Hematopoietic multipotent progenitor cell treated with erythropoietin and hydrocortisone succinate and interleukin-3 and kit ligand, for 4 days (in vitro differentiated cells): Measurements from ENCODE around the gene SDE2.
"Not testable (repeated sequence)": the region's sequence is repeated elsewhere in the genome, so short reads cannot be mapped to it uniquely, and the experiment has no call there.

ENCODE experiments used
- DNase-seq: peaks from one replicate; pipeline ENCODE4 v3.0.0-alpha.2; 2015

SDE2 gene

DNA sequence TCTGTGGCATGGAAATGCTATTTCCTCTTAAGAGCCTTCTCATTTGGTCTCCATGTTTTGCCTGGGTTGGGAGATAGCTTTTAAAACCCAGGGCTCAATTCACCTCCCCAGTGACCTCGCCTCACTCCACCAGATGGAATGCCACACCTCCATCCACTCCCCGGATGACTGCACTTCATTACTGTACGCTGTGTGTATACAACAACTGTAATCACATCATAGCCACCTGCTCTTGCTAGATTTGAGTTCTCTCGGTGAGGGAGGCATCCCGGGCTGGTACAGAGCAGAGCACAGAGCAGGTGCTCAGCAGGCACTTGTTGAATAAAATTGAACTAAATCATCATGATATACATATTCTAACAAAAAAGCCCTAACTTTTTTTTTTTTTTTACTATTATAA is 26.0 kb downstream of the SDE2 start:
- peak; percentile 38 for DNase-seq

GRCh38 chr1:225972344-225973152 is 26.6 kb downstream of the SDE2 start:
- DNase-seq = no peak

GRCh38 chr1:225970592-225971157 is 28.5 kb downstream of the SDE2 start:
- DNase-seq = not testable (repeated sequence)

DNA sequence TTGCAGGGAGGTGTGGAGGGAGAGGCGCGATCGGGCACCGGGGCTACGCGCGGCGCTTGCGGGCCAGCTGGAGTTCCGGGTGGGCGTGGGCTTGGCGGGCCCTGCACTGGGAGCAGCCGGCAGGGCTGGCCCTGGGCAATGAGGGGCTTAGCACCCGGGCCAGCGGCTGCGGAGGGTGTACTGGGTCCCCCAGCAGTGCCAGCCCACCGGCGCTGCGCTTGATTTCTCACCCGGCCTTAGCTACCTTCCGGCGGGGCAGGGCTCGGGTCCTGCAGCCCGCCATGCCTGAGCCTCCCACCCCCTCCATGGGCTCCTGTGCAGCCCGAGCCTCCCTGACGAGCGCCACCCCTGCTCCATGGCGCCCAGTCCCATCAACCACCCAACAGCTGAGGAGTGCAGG is 29.4 kb downstream of the SDE2 start:
- not testable (repeated sequence) for DNase-seq

DNA sequence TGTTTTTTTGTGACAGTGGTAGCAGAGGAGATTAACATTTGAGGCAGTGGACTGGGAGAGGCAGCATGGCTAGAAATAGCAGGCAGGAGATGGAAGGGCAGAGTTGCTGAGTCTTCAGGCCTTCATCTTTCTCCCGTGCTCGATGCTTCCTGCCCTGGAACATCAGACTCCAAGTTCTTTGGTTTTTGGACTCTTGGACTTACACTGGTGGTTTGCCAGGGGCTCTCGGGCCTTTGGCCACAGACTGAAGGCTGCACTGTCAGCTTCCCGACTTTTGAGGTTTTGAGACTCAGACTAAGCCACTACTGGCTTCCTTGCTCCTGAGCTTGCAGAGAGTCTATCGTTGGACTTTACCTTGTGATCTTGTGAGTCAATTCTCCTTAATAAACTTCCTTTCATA is 33.9 kb downstream of the SDE2 start:
- no peak for DNase-seq

- no peak for DNase-seq
These were observed 35.2 kb downstream of the SDE2 start for GRCh38 chr1:225963735-225964530.

- DNase-seq = peak; percentile 67
These were observed 36.6 kb downstream of the SDE2 start for GRCh38 chr1:225962440-225962975.

DNA sequence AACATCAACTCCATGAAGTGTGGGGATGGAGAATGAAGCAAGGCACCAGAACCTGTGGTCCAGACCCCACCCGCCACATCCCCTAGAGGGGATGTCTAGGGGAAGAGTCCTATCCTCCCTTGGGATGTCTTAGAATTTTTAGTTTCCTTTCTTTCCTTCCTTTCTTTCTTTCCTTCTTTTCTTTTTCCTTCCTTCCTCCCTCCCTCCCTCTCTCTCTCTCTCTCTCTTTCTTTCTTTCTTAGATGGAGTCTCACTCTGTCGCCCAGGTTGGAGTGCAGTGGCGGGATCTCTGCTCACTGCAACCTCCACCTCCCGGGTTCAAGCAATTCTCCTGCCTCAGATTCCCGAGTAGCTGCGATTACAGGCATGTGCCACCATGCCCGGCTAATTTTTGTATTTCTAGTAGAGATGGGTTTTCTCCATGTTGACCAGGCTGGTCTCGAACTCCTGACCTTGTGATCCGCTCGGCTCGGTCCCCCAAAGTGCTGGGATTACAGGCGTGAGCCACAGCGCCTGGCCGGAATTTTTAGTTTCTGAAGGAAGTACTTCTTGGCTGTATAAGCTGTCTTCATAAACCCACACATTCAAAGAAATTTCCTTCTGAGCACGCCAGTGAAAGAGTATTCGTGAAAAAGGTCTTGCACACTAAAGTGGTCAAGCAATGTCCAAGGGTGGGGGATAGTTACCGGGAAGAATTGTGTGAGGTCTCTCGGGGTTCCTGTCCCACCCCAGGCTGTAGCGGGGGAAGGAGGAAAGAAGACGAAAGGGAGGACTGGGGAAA is 37.3 kb downstream of the SDE2 start:
- DNase-seq = no peak

DNA sequence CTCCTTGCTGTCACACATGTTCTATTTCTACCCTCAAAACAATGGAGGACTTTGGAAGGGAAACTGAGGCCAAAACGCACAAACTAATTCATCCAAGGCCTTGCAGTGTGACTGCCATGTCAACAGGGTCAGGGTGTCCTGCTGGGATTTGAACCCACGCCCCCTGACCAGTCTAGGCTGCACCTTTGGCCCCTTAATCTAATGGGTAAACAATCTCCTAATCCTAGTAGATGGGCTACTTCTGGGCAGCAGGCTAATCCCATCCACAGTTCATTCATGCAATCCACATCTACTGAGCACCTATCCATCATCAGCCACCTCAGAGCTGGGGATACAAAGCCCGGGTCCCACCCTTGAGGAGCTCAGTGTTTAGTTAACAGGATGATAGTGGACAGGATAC is 41.1 kb downstream of the SDE2 start:
- no peak for DNase-seq

- no peak for DNase-seq
These were observed 44.4 kb downstream of the SDE2 start for GRCh38 chr1:225954753-225955152.

- DNase-seq = peak; percentile 28
These were observed 45.8 kb downstream of the SDE2 start for GRCh38 chr1:225953315-225953714.

- DNase-seq = peak; percentile 63
These were observed 48.1 kb downstream of the SDE2 start for GRCh38 chr1:225950905-225951497.

- no peak for DNase-seq
These were observed 50.1 kb downstream of the SDE2 start for GRCh38 chr1:225949041-225949440.

GRCh38 chr1:225946803-225947202 is 52.3 kb downstream of the SDE2 start:
- no peak for DNase-seq

GRCh38 chr1:225946082-225946620 is 53.0 kb downstream of the SDE2 start:
- DNase-seq = no peak

DNA sequence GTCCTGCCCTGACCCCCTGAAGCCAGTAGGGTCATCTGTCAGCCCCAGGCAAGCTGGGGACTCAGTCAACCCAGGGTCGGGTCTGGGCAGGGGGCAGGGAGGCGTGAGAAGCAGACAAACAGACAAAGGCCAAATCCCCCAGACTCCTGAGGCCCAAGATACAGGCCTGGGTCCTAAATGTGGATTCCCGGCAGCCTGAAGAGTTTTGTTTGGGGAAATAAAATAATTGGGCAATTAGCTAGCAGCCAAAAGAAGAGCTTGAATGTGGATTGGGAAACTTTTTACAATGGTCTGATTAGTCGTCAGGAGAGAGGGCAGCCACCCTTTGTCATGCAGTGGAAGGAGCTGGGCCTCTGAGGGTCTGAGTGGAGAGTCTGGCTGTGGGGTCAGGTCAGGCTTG is 53.6 kb downstream of the SDE2 start:
- DNase-seq = no peak

DNA sequence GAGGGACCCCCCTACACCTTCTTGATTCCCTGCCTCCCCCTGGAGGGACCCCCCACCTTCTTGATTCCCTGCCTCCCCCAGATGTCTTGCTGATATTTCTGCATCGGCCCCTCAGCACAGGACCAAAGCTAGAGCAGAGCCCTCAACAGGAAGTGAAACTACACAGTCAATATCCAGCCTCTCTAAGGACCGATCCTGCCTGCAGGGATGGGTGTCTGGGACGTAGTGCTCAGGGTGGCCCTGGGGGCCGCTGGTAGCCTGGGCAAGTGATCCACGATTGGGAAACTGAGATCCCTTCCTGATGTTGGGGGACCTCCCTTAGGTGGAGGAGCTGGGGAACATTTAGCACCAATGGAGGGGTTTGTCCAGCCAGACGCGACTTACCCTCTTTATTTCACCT is 54.2 kb downstream of the SDE2 start:
- DNase-seq = no peak

DNA sequence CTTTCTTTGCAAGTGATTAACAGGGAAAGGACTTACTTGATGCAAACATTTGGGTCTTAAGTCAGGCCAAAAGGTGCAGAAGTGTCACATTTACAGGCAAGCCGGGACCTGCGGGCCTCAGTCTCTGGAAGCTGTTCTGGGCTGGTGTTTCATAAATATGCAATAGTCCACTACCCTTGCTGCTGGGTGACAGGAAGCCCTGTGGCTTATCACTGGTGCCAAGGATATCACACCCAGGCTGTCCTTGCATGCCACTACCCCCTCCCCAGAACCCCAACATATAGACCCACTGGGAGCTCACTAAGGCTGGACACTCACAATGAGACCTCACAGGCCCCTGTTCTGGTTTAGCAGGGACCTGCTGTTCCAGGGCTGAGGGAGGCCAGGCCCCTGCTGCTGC is 54.8 kb downstream of the SDE2 start:
- peak; percentile 42 for DNase-seq

GRCh38 chr1:225943582-225943981 is 55.6 kb downstream of the SDE2 start:
- DNase-seq = no peak

DNA sequence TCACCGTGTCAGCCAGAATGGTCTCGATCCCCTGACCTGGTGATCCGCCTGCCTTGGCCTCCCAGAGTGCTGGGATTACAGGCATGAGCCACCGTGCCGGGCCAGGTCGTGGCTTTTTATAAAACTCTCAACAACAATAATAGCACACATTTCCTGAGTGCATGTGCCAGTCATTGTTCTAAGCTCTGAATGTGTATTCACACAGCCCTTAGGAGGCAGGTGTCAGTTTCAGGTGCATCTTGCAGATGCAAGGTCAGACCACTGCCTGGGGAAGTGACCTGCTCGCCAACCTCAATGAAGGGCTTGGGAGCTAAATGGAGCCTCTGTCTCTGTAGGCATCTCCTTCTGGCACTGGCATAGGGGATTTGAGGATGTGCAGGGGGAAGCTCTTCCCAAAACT is 56.6 kb downstream of the SDE2 start:
- DNase-seq = no peak

DNA sequence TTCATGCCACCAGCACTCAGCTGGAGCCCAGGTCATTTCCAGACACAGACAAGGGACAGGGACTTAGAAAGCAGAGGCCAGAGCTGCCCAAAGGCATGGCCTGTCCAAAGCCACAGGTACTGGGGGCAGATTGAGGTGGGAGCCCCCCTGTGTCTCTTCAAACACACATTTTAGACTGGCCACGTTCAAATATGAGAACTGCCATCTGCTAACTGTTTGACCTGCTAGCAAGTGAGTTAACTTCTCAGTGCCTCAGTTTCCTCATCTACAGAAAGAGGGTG is 57.3 kb downstream of the SDE2 start:
- DNase-seq = no peak

DNA sequence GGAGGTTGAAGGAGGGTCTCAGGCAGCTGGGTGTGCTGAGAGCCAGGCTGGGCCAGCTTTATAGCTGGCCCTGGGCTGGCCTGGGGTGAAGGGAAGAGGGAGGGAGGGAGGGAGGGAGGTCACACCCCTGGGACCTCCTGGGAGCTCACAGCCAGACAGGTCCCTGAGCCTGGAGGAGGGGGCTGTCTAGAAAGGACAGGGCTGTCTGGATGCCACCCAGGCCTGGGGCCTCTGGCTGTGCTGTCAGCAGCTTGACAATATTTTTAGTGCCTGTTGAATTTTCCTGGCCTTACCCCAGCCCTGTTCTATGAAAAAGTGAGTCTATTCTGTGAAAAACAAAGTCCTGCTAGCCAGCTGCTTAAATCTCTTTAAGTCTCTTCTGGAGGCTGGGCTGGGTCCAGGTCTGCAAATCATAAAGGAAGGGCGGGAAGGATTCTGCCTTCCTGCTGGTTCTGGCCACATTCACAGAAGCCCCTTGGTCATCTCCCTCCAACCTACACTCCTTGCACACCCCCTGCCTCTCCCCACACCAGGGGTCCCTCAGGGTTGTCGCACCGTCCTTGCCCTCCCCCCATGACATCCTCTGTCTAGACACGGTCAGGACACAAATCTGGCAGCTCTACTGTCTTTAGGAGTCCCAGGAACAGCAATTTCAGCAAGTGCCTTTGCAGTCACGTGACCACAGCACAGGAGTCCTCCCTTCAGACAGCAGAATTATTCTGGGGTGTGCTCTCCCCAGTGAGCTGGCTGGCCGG is 57.8 kb downstream of the SDE2 start, which contains the start of gene LEFTY2:
TSS of gene LEFTY2 (minus strand) at position 34 of the 755 bp plus-strand sequence. CDS start 80 bp downstream, outside the sequence.
- DNase-seq = no peak
